NB4 (cell line): ENCODE results near the gene PRCD.

Experiments used
- CTCF ChIP-seq: IDR thresholded peaks from one replicate; pipeline ENCODE4 v1.5.1; 2012; ENCODE audit warnings: low read depth, low read length
- MAX ChIP-seq: IDR thresholded peaks from 2 replicates; pipeline ENCODE4 v1.6.1; 2011; ENCODE audit warnings: low read depth, low read length
- POLR2A ChIP-seq: IDR thresholded peaks from 2 replicates; pipeline ENCODE4 v1.6.1; 2011; ENCODE audit warnings: mild to moderate bottlenecking; ENCODE audit not compliant: insufficient read length; ENCODE audit errors: extremely low read depth

- TF ChIP-seq CTCF = no peak
- TF ChIP-seq POLR2A = no peak
- no peak for TF ChIP-seq MAX
These were observed 35.7 kb downstream of the PRCD start for GRCh38 chr17:76575570-76575969.
